WERI-Rb-1 (cell line): ENCODE results near the gene MACROD2.

Experiments used
- DNase-seq: peaks from one replicate; pipeline ENCODE4 v3.0.0-alpha.2; 2020
- H3K27ac ChIP-seq: fragments of 250-450 bp; sonication (Bioruptor Pico); 2 replicates; pipeline ENCODE4 v1.5.1; 2020; ENCODE audit warnings: mild to moderate bottlenecking, moderate library complexity
- H3K27me3 ChIP-seq: fragments of 250-450 bp; sonication (Bioruptor Pico); 2 replicates; pipeline ENCODE4 v1.5.1; 2021; ENCODE audit warnings: mild to moderate bottlenecking, low read depth, moderate library complexity; ENCODE audit not compliant: insufficient read depth, severe bottlenecking
- H3K36me3 ChIP-seq: fragments of 250-450 bp; sonication (Bioruptor Pico); 2 replicates; pipeline ENCODE4 v1.5.1; 2020; ENCODE audit warnings: mild to moderate bottlenecking, moderate library complexity
- H3K4me3 ChIP-seq: 2 replicates; pipeline ENCODE4 v1.5.1; 2011; ENCODE audit warnings: low read depth, mild to moderate bottlenecking, control low read depth, low read length
- H3K9me3 ChIP-seq: fragments of 250-450 bp; sonication (Bioruptor Pico); 2 replicates; pipeline ENCODE4 v1.5.1; 2021; ENCODE audit warnings: mild to moderate bottlenecking, moderate library complexity; ENCODE audit not compliant: severe bottlenecking
- TF ChIP-seq, protein P1 (sequence below): IDR thresholded peaks from 2 replicates; pipeline ENCODE4 v1.5.1; 2011; ENCODE audit warnings: low read depth, mild to moderate bottlenecking, control low read depth, inconsistent platforms, low read length

The MACROD2 gene

GRCh38 chr20:16001286-16001685 lies 2006.0 kb downstream of the MACROD2 start:
- H3K9me3 ChIP-seq = peaks cover 9% of the 10 kb centered on the region
- H3K4me3 ChIP-seq = no peak overlapping the region
- no peaks in the 10 kb centered on the region for H3K36me3 ChIP-seq
- H3K27me3 ChIP-seq = no peaks in the 10 kb centered on the region
- TF ChIP-seq, protein P1, sequence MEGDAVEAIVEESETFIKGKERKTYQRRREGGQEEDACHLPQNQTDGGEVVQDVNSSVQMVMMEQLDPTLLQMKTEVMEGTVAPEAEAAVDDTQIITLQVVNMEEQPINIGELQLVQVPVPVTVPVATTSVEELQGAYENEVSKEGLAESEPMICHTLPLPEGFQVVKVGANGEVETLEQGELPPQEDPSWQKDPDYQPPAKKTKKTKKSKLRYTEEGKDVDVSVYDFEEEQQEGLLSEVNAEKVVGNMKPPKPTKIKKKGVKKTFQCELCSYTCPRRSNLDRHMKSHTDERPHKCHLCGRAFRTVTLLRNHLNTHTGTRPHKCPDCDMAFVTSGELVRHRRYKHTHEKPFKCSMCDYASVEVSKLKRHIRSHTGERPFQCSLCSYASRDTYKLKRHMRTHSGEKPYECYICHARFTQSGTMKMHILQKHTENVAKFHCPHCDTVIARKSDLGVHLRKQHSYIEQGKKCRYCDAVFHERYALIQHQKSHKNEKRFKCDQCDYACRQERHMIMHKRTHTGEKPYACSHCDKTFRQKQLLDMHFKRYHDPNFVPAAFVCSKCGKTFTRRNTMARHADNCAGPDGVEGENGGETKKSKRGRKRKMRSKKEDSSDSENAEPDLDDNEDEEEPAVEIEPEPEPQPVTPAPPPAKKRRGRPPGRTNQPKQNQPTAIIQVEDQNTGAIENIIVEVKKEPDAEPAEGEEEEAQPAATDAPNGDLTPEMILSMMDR = no peak
- no peak for DNase-seq
- no peak overlapping the region for H3K27ac ChIP-seq

GRCh38 chr20:16003310-16003709 lies 2008.0 kb downstream of the MACROD2 start:
- TF ChIP-seq, protein P1 = no peak
- no peak overlapping the region for H3K4me3 ChIP-seq
- no peaks in the 10 kb centered on the region for H3K27me3 ChIP-seq
- DNase-seq = no peak
- H3K27ac ChIP-seq = no peak overlapping the region
- H3K36me3 ChIP-seq = no peaks in the 10 kb centered on the region
- H3K9me3 ChIP-seq = no peaks in the 10 kb centered on the region

- Histone ChIP-seq H3K4me3 (no peak overlapping the region), H3K9me3 (no peaks in the 10 kb centered on the region), H3K27me3 (no peaks in the 10 kb centered on the region), H3K27ac (no peak overlapping the region), H3K36me3 (no peaks in the 10 kb centered on the region)
- no peak for DNase-seq
- TF ChIP-seq, protein P1 = no peak
Measured at GRCh38 chr20:16004108-16004854, 2009.0 kb downstream of the MACROD2 start.

GRCh38 chr20:16005021-16005914 lies 2010.0 kb downstream of the MACROD2 start:
- TF ChIP-seq, protein P1 = no peak
- H3K27ac ChIP-seq = peak overlapping the region; percentile 78
- DNase-seq = peak; percentile 23
- H3K4me3 ChIP-seq = peak overlapping the region; percentile 28
- H3K9me3 ChIP-seq = no peaks in the 10 kb centered on the region
- H3K36me3 ChIP-seq = no peaks in the 10 kb centered on the region
- H3K27me3 ChIP-seq = no peaks in the 10 kb centered on the region

- Histone ChIP-seq H3K4me3 (peak overlapping the region; percentile 28), H3K36me3 (no peaks in the 10 kb centered on the region), H3K27ac (peak overlapping the region; percentile 78), H3K27me3 (no peaks in the 10 kb centered on the region), H3K9me3 (no peaks in the 10 kb centered on the region)
- TF ChIP-seq, protein P1 = no peak
- DNase-seq = no peak
Measured at GRCh38 chr20:16005915-16006493, 2010.7 kb downstream of the MACROD2 start.
